ENCODE measurements around the gene GSAP.

GSAP gene

DNA sequence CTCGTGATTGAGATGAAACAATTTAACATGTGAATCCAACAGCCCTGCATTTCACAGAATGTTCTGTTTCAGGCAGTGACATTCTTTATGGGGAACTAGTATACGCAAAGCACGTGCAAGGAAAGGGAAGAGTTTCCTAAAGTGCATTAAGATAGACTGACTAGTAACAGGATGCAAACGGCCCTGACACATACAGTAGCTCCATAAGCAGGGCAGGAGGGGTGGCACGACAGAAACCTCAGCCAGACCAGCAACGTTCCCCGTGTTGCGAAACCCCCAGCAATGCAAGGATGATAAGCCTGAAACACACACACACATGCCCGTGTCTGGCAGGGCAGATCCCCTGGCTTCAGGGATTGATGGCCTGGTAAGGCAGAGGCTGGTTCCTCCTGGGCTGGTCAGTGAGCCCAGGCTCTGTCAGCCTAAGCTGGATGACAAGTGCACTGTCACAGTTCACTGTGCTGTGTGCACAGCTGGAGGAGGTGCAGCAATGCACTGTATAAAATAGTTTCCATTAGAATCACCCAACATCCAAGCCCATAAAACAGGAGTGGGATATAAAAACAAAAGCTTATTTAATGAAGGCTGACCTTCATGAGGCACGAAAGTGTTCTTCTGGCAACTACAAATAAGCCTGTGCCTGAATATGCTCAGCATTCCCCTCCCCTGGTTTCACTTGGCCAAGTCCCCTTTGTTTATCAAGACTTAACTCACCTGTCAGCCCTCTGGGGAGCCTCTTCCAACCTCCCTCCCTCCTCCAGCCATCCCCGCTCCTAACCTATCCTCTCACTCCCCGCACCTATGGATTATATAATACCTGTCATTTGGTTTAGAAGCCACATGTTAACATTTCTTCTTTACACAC is 88.8 kb downstream of the GSAP start:
- DNase-seq, result no peak

GRCh38 chr7:77326131-77326530 is 90.0 kb downstream of the GSAP start:
- no peak for DNase-seq

- no peak for DNase-seq
Measured at GRCh38 chr7:77321300-77321699, 94.8 kb downstream of the GSAP start.

DNA sequence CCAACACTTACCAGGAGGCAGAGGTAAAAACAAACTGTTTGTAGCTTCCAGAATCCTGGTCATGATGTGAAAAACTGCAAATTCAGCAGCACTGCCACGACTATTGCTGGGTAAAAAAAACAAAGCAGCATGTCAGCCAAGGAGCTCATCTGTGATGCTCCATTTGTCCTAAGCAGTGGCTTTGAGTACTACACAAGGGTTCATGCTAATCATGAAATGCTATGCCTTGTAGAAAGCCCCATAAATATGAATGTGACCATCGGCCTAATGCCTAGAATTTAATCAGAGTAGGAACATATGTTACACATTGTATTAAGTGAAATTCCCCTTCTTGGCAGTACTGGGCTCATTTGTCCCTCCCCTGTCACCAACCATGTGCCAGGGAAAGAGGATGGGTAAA is 95.4 kb downstream of the GSAP start:
- DNase-seq, result no peak

DNA sequence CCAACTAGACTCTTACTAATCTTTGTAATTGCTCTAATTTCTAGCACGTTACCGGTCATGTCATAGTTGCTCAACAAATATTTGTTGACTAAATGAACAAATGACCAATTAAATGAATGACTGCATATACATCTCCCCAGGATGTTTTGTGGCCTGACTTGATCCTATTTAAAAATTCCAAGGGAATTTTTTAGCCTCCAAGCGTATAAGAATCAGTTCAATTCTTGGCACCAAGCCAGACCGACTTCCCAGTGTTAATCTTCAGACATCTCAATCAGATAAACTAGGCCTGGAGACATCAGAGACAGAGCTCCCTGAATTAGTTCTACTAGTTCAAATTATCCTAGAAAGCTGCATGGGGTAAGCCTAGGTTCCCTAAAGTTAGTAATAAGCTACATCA is 96.0 kb downstream of the GSAP start:
- no peak for DNase-seq

GRCh38 chr7:77318019-77318418 is 98.1 kb downstream of the GSAP start:
- DNase-seq, result no peak

DNA sequence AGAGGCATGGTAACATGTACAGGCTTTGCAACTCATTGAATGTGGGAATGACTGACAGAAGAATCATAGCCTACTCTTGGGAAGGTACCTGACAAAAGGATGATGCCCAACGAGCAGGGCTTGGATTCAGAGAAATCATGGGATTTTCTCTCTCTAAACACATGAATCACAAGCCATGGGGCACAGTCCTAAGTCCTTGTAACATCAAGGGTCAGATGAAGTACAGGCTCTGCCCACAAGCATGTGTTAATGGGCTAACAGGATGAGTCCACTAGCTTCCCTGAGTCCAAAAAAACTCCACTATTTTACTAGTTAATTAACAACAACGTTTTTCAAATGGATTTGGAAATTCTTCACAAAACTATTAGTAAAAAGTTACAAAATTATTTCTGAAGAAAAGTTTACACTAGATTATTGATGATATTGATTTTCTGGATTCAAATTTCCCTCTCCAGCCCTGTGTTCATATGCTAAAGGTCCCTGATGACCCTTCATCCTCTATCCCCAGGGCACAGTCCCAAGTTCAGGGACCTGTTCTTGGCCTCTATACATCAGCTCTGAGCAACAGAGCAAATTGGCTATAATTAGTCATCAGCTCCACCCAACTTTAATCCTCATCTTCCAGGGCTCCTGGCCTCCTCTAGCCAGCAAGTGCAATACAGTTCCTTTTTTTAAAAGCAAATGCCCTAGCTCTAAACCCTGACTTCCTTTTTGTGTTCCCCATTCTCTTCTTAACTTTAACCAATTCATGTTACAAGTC is 99.8 kb downstream of the GSAP start:
- no peak for DNase-seq

- no peak for DNase-seq
Measured at GRCh38 chr7:77315182-77315591, 101.0 kb downstream of the GSAP start.

DNA sequence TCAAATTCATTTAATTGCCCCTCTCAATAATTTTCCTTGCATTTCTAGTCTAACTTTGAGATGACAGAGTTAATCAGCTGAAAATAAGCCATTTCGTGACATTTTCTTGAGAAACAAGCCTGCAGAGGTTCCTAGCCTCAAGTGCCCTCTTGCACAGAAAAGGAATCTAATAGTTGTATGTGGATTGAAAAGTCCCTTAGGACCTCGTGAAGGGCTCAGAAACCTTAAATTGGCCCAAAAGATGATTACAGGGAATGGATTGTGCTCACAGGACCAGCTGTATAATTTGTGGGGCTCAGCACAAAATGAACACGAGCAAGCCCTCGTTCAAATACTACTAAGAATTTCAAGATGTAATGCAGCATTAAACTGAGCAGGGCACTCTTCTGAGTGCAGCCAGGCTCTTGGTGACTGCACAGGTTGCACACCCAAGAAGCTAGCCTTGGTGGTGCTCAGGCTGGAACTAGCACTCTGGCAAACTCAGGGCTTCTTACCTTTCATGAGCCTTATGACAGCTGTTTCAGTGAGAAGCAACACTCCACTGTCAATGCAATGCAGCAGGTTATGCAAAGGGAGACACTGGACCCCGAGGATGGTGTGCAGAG is 102.2 kb downstream of the GSAP start:
- DNase-seq, result no peak

GRCh38 chr7:77313085-77313484 is 103.1 kb downstream of the GSAP start:
- no peak for DNase-seq

- no peak for DNase-seq
Measured at GRCh38 chr7:77310982-77311381, 105.2 kb downstream of the GSAP start.

GRCh38 chr7:77309714-77310220 is 106.4 kb downstream of the GSAP start:
- DNase-seq, result no peak

DNA sequence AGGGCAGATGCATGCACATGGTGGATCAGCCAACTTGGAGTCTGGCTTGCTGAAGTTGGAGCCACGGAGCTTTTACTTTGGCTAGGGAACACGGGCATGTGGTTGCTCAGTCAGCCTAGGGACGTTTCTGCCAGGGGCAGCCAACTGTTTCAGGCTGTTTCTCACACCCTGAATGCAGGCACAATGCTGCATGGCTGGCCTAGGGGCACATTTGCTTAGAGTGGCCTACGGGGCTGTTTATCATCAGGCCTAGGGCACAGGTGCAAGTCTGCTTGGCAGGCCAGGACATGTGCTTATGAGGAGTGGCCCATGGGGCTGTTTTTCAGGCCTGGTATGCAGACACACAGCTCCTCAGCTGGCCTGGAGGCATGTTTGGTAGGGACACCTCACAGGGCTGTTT is 107.4 kb downstream of the GSAP start:
- DNase-seq, result no peak

DNA sequence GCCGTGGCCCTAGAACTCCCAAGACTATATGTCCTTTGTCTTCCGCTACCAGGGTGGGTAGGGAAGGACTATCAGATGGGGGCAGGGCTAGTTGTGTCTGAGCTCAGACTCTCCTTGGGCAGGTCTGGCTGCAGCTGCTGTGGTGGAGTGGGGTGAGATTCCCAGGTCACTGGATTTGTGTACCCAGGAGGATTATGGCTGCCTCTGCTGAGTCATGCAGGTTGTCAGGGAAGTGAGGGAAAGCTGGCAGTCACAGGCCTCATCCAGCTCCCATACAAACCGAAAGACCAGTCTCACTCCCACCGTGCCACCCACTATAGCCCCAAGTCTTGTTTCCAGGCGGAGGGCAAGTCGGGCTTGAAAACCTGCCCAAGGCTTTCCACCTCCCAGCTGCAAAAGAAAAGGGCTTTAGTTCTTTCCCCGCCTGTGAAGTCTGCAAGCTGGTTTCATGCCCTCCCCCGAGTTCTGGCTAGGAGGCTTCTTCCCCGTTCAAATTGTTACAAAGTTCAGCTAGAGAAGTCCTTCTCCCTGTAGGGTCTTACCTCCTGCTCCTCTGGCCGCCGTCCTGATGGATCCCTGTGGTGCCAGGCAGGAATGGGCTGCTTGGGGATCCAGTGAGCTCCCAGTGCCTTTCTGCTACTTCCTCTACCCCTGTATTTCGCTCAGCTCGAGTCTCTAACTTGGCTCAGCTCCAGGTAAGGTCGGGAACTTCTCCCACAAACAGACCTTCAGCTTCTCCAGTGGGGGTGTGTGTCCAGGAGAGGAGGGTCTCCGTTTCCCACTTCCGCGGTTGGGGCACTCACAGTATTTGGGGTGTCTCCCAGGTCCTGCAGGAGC is 109.7 kb downstream of the GSAP start:
- no peak for DNase-seq

- no peak for DNase-seq
Measured at GRCh38 chr7:77295549-77295948, 120.6 kb downstream of the GSAP start.

- no peak for DNase-seq
Measured at GRCh38 chr7:77293046-77293445, 123.1 kb downstream of the GSAP start.

GRCh38 chr7:77290425-77290824 is 125.7 kb downstream of the GSAP start:
- DNase-seq, result no peak

DNA sequence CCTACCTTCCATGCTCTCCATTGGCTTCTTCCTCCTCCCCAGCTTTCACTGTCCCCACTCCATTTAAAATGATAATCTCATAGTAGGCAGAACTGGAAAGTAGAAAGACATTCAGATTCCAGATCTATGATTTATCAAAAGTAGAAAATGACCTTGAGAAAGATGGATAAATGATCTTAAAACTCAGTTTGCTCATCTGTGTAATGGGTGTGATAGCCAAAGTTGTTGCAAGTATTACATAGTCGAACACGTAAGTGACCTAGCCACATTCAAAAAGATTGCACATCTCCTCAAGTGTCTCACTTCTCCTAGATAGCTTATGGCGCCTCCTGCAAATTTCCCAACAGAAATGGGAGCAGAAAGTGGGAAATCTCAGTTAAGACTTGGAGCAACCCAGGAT is 126.8 kb downstream of the GSAP start:
- DNase-seq, result no peak

- no peak for DNase-seq
Measured at GRCh38 chr7:77288676-77289320, 127.4 kb downstream of the GSAP start.

GRCh38 chr7:77284616-77285015 is 131.5 kb downstream of the GSAP start:
- no peak for DNase-seq

- no peak for DNase-seq
Measured at GRCh38 chr7:77284005-77284404, 132.1 kb downstream of the GSAP start.

DNA sequence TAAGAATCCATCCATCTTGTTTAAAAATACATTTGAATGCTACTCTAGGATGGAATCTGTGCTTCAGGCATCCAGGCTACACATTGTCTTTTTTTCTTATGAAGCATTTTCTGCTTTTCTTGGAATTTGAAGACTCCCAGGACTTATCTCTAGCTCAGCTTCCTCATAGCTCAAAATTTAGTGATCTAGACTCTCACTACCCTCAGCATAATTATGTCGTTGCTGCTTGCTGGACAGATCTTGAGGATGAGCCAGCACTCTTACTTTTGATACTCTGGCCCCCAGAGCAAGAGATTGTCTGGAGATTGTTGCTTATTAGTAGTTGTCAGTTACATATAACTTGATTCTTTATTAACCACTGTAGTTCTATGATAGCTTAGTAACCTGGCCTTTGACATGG is 133.3 kb downstream of the GSAP start:
- DNase-seq, result no peak
